Mucosa of gallbladder (tissue), 1 donor: ENCODE results near the gene FAM50A. TPM values are rescaled to one million over a fixed set of nuclear protein-coding genes. Genes with fewer than 3 reads are reported as not detected.
"Not testable (repeated sequence)": the region's sequence is repeated elsewhere in the genome, so short reads cannot be mapped to it uniquely, and the experiment has no call there.

Experiments
- DNase-seq: peaks from one replicate; pipeline ENCODE4 v3.0.0-alpha.2; 2020; ENCODE audit warnings: low spot score
- total RNA-seq: library from RNA; stranded (reverse); gene quantifications from one replicate; pipeline ENCODE4 v1.2.1, GENCODE V29; 2021
- donor health status: DM: no; HTN: no; CAD: no.

The FAM50A gene, protein sequence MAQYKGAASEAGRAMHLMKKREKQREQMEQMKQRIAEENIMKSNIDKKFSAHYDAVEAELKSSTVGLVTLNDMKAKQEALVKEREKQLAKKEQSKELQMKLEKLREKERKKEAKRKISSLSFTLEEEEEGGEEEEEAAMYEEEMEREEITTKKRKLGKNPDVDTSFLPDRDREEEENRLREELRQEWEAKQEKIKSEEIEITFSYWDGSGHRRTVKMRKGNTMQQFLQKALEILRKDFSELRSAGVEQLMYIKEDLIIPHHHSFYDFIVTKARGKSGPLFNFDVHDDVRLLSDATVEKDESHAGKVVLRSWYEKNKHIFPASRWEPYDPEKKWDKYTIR
- 71.3 TPM for total RNA-seq

DNA sequence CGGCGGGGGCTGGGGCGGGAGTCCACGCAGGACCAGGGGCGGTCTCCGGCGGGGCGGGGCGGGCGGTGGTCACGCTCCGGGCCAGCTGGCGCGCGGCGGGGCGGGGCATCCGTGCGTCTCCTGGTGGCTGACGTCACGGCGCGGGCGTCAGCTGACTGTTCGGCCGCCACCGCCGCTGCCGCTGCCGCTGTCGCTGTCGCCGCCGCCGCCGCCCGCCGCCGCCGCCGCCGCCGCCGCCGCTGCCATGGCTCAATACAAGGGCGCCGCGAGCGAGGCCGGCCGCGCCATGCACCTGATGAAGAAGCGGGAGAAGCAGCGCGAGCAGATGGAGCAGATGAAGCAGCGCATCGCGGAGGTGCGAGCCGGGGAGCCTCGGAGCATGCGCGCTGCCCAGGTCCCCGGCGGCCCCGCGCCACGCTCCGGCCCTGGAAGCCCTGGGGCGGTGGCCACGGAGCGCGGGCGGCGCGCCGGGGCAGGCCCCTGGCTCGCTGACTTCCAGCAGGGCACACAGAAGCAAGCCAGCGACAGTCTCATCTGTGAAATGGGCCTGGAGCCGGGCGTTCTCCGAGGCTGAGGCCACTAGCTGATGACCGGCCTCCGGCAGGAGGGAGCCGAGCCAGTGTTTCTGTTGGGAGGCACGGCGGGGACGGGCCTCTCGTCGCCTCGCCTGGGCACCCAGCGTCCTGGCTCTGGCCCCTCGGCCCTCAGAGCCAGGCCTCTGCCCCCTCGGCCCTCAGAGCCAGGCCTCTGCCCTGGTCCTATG lies at the start of gene FAM50A:
Gene FAM50A (plus strand): TSS at position 150 of the 763 bp plus-strand sequence. CDS start 95 bp downstream, at position 245.
- DNase-seq: peak; percentile 75

DNA sequence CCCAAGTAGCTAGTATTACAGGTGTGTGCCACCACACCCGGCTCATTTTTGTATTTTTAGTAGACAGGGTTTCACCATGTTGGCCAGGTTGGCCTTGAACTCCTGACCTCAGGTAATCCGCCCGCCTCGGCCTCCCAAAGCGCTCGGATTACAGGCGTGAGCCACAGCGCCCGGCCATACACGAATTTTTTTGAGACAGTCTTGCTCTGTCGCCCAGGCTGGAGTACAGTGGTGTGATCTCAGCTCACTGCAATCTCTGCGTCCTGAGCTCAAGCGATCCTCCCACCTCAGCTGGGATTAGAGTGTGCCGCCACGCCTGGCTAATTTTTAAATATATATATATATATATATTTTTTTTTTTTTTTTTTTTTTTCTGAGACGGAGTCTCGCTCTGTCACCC lies 47.6 kb upstream of the FAM50A start:
- DNase-seq: not testable (repeated sequence)

DNA sequence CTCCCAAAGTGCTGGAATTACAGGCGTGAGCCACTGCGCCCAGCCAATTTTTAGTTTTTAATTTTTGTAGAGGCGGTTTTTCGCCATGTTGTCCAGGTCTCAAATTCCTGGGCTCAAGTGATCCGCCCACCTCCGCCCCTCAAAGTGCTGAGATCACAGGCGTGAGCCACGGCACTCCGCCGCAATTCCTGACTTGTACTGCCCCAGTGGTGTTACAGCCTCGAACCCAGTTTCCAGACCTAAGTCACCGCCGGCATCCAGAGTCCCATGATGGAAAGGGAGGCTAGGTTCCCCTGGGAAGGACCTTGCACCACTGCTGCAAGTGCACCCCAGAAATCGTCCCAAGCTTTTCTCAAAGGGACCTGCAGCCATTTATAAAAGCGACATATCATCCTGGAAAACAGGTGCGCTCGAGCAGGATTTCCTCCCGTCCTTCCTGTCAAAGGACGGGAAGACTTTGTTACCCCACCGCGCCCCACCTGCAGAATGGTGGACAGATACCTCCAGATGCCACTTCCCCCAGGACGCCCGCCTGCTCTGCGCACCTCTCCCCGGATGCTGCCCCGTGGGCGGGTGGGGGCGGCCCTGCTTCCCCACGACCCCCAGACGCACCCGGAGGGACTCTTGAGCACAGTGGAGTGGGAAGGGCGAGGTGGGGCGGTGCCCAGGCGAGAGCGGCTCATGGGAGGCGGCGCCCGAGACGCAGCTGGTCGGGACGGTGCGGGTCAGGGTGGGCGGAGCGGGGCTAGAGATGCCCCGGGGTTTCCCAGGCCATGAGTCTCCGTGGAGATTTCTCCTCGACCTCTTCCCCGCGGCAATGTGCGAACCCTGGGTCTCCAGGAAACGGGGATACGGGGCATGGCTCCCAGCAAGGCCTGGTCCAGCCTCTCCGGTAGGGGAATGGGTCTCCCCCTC lies 46.7 kb upstream of the FAM50A start:
- peak; percentile 52 for DNase-seq

DNA sequence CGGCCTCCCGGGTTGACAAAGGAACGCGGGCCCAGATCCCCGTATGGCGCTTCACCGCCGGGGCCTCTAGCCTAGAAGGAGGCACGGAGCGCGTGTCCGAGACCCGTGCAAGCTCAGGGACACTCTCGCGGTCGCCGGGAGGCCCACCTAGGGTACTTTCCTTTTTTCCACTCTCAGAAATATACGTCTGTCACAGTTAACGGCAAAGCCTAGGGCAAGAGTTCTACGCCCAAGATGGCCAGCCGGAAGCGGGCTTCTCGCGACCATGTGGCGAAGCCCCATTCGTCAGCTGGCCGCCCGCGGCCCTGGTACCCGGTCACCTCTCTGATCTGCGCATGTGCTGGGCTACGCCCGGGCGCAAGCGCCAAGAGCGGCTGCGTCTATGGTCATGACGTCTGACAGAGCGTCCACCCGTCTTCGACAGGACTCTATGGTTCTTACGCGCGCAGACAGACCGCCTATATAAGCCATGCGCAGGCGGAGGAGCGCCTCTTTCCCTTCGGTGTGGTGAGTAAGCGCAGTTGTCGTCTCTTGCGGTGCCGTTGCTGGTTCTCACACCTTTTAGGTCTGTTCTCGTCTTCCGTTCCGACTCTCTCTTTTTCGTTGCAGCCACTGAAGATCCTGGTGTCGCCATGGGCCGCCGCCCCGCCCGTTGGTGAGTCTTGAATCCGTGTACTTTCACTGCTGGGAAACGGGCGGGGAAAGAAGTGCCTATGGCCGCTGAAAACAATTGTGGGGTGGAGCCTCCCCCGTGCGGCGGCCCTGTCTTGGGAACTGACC lies 45.9 kb upstream of the FAM50A start, which contains the start of gene RPL10:
Gene RPL10 (plus strand): TSS at position 490 of the 780 bp plus-strand sequence. CDS start 143 bp downstream, at position 633.
- DNase-seq: peak; percentile 96

DNA sequence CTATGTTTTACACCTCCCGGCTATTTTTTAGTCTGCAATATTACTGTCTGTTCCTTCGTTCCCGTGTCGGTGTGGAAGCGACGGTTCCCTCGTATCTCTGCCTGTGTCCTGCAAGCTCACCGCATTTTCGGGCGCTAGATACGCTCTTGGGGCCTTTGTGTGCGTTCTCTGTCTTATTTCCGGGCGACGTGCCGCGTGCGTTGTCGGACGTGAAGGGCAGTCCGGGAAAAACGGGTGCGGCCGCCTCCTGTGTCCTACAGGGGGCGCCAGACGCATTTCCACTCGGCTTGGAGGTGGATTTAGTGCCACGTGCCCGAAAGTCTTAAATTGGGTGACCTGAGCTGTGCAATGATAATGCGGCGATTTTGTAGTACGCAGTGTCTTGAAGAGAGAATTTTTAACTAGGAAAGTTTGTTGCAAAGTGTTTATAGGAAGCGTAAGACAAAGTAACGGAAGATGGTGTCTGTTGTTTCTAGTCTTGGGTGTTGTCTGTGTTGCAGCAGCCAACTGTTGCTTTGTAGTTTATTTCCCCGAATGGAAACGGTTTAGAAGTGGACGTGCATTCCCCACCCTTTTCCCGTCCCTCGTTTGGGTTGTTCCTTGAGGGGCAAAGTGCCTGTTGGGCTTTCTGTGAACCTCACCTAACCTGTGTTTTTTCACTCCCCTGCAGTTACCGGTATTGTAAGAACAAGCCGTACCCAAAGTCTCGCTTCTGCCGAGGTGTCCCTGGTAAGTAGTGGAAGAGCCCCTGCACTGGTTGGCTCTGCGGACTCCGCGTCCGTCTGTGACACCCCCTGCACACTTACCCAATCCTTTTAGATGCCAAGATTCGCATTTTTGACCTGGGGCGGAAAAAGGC lies 45.0 kb upstream of the FAM50A start:
- DNase-seq: peak; percentile 88

DNA sequence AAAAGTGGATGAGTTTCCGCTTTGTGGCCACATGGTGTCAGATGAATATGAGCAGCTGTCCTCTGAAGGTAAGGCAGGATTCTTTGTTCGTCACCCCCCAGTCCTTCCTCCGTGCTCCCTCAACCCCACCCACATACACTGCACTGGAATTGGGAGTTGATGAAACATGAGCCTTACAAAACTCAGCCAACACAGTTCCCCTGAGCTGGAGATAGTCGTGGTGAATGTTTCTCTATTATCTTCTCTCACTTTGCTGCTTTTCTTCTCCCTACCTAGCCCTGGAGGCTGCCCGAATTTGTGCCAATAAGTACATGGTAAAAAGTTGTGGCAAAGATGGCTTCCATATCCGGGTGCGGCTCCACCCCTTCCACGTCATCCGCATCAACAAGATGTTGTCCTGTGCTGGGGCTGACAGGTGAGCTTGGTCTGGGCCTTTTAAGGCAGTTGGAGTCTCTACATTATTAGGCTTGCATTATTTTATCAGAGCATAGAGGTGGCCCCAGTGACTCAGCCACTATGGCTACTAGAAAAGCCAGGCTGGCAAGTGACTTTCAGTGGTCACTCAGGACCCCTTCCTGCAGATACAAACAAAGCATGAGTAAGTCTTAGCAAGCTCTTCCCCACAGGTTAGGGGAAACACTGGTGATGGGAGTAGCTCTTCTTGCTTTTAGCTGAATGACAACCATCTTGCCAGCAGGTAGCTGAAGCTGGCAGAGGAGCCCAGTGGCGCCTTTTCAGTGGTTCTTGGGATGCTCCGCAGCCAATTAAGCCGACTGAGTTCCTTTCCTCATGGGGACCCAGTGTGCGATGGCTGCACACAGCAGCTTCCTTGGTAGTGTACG lies 44.2 kb upstream of the FAM50A start:
- no peak for DNase-seq

DNA sequence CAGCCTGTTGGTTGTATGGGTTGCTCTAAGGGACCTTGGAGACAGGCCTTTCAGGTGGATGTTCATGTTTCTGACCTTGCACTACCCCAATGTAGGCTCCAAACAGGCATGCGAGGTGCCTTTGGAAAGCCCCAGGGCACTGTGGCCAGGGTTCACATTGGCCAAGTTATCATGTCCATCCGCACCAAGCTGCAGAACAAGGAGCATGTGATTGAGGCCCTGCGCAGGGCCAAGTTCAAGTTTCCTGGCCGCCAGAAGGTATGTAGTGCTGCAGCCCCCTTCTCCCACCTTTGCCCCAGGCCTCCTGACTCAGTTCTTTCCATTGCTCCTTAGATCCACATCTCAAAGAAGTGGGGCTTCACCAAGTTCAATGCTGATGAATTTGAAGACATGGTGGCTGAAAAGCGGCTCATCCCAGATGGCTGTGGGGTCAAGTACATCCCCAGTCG lies 43.5 kb upstream of the FAM50A start:
- DNase-seq: not testable (repeated sequence)

DNA sequence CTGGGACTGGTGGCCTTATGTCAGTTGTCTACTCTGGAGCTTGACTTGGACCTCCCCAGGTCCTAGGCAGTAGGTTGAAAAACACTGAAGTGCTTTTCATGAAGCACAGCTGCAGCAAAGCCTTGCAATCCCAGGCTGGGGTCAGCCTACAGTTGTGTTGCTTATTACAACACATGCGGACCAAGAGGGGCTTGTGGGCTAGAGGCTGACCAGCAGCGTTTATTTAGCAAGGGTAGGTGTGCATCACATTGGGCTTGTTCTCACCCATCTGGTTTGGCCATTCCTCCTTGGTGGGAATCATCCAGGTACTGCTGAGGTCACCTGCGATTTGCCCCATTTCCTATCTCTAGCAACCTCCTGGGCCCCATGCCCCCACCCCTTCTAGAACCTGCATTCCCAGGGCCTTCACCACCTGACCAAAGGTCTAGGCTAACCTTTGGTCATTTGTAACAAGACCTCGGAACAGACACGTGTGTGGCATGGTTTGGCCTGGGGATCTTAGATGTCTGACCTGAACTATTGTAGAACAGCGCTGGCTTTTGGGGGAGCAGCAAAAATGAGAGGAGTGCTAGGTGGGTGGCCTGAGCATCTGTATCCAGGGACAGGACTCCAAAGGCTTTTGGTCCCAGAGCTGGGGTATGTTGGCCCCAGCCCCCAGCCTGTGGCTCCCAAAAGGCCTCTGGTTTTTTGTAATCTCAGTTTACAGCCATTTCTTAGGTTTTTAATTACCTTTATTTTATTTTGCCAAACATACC lies 42.7 kb upstream of the FAM50A start:
- DNase-seq: no peak

DNA sequence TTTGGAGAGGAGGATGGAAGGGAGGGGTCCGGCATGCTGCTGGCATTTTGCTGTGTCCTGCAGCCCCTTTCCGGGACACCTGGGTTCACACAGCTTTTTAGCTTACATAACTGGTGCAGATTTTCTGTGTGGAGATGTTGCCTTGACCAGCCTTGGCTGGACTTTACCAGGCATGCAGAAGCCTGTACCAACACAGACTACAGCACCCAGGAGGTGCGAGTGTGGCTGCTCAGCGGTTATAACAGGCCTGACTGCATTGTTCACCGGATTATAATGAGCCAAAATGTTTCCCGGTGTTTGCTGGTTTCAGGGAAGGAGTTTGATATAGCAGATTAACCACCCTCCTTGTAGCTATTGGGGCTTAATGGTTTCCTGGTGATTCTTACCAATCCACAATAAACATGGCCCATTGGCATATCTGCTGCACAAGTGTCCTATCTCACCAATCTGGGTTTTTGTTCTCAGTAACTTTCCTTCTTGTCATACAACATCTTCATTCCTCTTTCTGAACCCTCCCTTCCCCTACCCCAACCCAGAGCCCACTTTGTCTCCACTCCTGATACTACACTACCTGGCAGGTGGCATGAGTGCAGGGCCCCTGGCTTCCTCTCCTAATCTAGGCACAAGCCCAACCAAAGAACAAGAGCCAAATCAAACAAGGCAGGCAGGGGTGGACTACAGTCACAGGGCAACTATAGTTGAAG lies 41.9 kb upstream of the FAM50A start:
- DNase-seq: no peak

DNA sequence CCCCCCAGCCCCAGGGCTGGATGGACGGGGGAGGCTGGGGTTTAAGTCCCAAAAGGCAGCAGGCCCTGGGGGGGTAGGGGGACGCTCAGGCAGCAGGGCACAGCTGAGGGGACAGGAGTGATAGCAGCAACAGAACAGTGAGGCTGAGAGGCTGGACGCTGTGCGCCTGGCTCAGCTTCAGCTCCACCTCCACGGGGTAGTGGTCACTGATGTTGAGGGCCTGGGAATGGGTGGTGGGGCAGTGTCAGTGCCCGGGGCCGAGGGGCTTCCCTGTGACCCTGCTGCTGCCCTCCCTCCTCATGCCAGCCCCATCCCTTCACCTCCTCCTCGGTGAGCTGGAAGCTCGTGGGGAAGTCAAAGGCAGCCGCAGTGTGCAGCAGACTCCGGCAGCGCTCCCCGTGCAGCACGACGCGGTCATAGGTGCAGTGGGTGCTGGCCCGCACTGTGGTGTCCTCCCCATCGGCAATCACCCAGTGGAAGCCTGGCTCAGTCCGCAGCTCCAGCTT lies 41.3 kb upstream of the FAM50A start:
- no peak for DNase-seq

DNA sequence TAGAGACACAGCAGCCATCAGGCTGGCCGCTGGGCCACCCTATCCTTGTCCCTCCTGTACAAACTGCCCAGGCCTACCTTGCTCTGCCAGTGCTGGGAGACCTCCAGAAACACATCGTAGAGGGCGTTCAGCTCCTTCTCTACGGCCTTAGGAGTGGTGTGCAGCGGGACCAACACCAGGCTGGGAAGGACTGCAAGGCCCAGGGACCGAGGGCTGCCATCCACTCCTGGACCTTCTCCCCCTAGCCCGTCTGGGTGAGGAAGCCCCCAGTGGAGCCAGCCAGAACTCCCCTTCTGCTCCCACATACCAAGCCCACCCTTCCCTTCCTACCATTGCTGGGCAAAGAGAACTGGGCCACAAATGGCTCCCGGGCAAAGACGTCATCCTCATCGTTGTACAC lies 40.7 kb upstream of the FAM50A start:
- DNase-seq: no peak

DNA sequence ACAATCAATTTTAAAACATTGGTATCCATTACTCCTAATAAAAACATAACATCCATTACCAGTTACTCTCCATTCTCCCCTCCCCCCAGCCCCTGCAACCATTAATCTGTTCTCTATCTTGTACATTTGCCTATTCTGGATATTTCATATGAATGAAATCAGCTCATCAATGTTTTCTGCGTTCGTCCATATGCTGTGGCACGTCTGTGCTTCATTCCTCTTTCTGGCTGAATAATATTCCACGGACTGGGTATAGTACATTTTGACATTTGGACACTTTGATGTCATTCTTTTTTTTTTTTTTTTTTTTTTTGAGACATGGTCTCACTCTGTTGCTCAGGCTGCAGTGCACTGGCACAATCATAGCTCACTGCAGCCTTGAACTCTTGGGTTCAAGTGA lies 40.1 kb upstream of the FAM50A start:
- DNase-seq: no peak

DNA sequence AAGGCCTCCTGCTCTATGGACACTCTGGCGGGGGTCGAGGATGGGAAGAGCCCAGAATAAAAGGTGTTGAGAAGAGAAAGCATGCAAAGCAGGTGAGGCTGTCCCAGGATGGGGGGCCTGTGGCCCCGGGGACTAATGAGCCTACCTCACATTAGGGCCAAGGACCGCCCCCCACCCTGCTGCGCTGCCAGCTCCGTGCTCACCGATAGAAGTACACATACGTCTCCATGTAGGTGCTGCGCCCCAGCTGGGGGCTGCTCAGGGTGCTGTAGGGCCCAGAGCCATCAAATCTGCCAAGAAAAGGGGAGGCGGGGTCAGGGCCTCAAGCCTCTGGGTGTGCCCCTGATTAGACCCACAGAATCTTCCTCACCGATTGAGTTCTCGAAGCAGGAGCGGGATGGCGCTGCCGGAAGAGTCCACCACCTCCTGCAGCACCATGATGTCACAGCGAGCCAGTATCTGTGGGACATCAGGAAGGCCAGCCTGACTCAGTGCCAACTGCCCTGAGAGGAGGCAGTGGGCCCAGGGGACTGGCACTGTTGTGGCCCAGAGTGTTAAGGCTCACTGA lies 39.2 kb upstream of the FAM50A start:
- no peak for DNase-seq

DNA sequence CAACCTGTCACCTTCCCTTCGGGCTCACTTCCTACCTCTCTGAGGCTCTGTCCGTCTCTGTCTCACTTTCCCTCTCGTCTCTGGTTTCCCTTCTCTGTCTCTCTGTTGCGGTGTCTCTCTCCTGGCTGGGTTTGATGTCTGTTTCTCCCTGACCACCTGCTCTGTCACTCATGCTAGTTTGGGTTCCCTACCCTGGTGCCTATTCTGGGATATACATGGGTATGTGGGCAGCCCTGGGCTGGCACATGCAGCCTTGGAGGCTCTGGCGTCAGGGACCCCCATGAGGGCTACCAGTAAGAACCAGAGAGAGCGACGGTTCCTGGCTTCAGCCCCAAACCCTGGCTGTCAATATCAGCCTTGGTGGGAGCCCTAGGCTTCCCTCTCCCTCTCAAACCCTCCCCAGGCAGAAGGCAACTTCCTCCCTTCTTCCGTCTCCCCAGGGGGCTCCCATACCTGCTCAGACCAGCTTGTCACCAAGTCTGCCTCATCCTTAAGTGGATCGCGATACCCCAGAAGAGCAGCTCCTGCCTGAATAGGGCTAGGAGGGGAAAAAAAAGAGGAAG lies 35.2 kb upstream of the FAM50A start:
- DNase-seq: no peak

DNA sequence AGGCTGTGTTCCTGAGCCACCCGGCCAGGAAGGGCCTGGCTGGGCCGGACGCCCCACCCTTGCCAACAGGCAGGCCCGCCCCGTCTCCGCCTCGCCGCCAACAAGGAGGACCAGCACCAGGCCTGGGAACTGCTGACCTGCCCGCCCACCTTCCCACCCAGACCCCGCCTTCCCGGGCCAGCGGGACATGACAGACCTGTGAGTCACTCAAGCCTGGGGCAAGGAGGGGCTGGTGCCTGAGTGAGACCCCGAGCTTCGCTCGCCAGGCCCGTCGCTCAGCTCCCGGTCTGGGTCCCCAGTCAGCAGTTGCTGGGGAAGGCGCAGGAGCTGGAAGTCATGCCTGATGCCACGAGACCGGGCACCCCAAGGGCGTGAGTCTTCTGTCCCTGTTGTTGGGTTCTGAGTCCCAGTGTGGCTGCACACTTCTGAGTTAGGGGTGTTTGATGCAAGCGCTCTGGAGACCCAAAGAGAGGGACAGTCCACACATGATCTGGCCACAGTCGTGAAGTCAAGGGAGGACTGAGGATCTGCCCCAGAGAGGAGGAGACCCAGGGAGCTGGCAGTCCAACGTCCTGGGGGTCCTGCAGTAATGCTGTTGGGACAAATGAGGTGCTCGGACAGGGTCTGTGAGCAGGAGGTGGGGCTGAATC lies 34.6 kb upstream of the FAM50A start, which contains the start of gene DNASE1L1:
Gene DNASE1L1 (minus strand): TSS at position 33 of the 650 bp plus-strand sequence. CDS start 3,686 bp downstream, outside the sequence.
- peak; percentile 83 for DNase-seq

DNA sequence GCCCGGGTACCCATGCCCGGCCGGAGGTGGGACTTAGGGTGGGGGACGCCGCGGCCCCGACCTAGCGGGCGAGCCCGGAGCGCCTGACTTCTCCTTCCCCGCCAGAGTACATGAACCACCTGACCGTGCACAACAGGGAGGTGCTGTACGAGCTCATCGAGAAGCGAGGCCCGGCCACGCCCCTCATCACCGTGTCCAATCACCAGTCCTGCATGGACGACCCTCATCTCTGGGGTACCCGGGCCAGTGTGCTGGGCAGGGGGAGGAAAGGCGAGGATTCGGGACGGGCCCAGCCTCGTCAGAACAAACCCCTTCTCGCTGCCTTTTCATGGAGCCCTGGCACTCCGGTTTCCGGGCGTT lies 32.0 kb upstream of the FAM50A start:
- peak; percentile 57 for DNase-seq
